Ectodermal cell (in vitro differentiated cells): ENCODE results near the gene TTK.

Source experiments
- H3K27ac ChIP-seq: 2 replicates; pipeline ENCODE4 v1.7.0; 2013; ENCODE audit warnings: mild to moderate bottlenecking, low read depth, low read length; ENCODE audit not compliant: insufficient read depth, poor library complexity, severe bottlenecking
- H3K27me3 ChIP-seq: 2 replicates; pipeline ENCODE4 v1.7.0; 2013; ENCODE audit warnings: mild to moderate bottlenecking, low read length; ENCODE audit not compliant: insufficient read depth, control insufficient read depth, poor library complexity, severe bottlenecking
- H3K36me3 ChIP-seq: one replicate; pipeline ENCODE4 v1.7.0; 2013; ENCODE audit warnings: low read length; ENCODE audit not compliant: control insufficient read depth, insufficient read depth
- H3K4me1 ChIP-seq: one replicate; pipeline ENCODE4 v1.7.0; 2013; ENCODE audit warnings: low read length; ENCODE audit not compliant: control insufficient read depth, insufficient read depth
- H3K4me3 ChIP-seq: 2 replicates; pipeline ENCODE4 v1.7.0; 2013; ENCODE audit warnings: low read depth, low read length, control low read depth; ENCODE audit not compliant: insufficient read depth
- H3K9me3 ChIP-seq: 2 replicates; pipeline ENCODE4 v1.7.0; 2013; ENCODE audit warnings: mild to moderate bottlenecking, low read length, moderate library complexity; ENCODE audit not compliant: control insufficient read depth
- WGBS, 2 experiments: methylation state at CpG; one replicate each; pipeline ENCODE4 v1.1.7; 2013; ENCODE audit warnings: missing lambda C conversion rate in 2 of 2; 5-methylcytosine and 5-hydroxymethylcytosine counted together

TTK gene

GRCh38 chr6:79993012-79993910 is 11.2 kb upstream of the TTK start:
- H3K27ac ChIP-seq = no peak overlapping the region
- no peaks in the 10 kb centered on the region for H3K9me3 ChIP-seq
- no peaks in the 10 kb centered on the region for H3K27me3 ChIP-seq
- H3K36me3 ChIP-seq = no peaks in the 10 kb centered on the region
- WGBS, 2 experiments = 52 to 56% methylated on average over 2 of the region's 2 CpGs
- no peaks in the 10 kb centered on the region for H3K4me1 ChIP-seq
- no peak overlapping the region for H3K4me3 ChIP-seq

DNA sequence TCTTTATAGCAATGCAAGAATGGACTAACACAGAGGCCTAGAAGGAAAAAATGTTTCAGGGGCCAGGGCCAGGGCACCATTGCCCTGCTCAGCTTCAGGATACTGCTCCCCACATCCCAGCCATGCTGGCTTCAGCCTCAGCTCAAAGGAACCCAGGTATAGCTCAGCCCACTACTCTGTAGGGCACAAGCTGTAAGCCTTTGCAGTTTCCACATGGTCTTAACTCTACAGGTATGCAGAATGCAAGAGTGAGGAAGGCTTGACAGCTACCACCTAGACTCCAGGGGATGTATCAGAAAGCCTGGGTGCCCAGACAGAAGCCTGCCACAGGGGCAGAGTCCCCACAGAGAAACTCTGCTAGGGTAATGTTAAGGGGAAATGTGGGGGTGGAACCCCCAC is 10.5 kb upstream of the TTK start:
- no peaks in the 10 kb centered on the region for H3K36me3 ChIP-seq
- H3K4me1 ChIP-seq = no peaks in the 10 kb centered on the region
- no peaks in the 10 kb centered on the region for H3K27me3 ChIP-seq
- no peak overlapping the region for H3K27ac ChIP-seq
- H3K4me3 ChIP-seq = no peak overlapping the region
- H3K9me3 ChIP-seq = no peaks in the 10 kb centered on the region

GRCh38 chr6:79997728-79998127 is 6.7 kb upstream of the TTK start:
- Histone ChIP-seq H3K27ac (no peak overlapping the region), H3K9me3 (no peaks in the 10 kb centered on the region), H3K36me3 (no peaks in the 10 kb centered on the region), H3K4me1 (no peaks in the 10 kb centered on the region), H3K4me3 (no peak overlapping the region), H3K27me3 (no peaks in the 10 kb centered on the region)
- 100% methylated on average over 1 of the region's 1 CpG; no CpG with 5 or more reads in 1 of the 2 experiments for WGBS, 2 experiments

DNA sequence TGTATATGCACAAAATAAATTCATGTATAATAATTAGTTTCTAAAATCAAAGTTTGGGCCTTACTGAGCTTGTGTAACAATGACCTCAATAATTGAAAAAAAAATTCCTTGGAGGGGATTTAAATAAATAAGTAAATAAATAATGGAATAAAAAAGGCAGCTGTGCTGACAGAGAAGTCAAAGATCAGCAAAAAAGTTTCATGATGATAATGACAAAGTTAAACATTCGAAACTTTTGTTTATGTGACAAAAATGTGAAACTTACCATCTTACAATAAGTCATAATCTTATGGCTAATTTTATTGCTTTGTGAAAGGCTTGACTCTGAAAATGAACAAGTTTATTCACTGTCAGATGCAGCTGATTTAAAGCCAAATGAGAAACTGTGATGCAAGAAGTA is 3.1 kb upstream of the TTK start:
- Histone ChIP-seq H3K9me3 (no peaks in the 10 kb centered on the region), H3K27ac (no peak overlapping the region), H3K36me3 (no peaks in the 10 kb centered on the region), H3K27me3 (no peaks in the 10 kb centered on the region), H3K4me1 (peaks cover 4% of the 10 kb centered on the region), H3K4me3 (no peak overlapping the region)
- WGBS, 2 experiments = 77% methylated on average over 1 of the region's 1 CpG; no CpG with 5 or more reads in 1 of the 2 experiments

DNA sequence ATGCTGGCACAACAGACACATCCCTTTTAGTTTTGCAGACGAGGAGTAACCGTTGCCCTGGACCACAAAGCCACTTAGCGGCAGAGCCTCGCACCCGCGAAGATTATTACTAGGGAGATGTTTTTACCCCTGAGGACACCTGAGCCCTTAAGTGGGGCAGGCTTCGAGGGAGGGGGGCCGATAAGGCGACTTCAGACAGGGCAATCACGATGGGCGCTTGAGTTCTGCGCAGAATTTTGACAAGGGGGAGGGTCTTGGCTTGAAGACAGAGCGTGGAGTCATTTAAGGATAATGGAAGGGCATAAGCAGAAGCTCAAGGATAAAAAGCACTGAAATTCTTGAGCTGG is 650 bp upstream of the TTK start:
- no peaks in the 10 kb centered on the region for H3K36me3 ChIP-seq
- WGBS, 2 experiments = 62 to 70% methylated on average over 13 of the region's 13 CpGs
- peak overlapping the region; percentile 85 for H3K4me3 ChIP-seq
- peaks cover 4% of the 10 kb centered on the region for H3K4me1 ChIP-seq
- no peak overlapping the region for H3K27ac ChIP-seq
- no peaks in the 10 kb centered on the region for H3K9me3 ChIP-seq
- H3K27me3 ChIP-seq = no peaks in the 10 kb centered on the region

GRCh38 chr6:80005406-80005805 is 957 bp downstream of the TTK start:
- Histone ChIP-seq H3K9me3 (no peaks in the 10 kb centered on the region), H3K27ac (no peak overlapping the region), H3K4me3 (peak overlapping the region; percentile 85), H3K36me3 (peaks cover 10% of the 10 kb centered on the region), H3K27me3 (no peaks in the 10 kb centered on the region), H3K4me1 (peaks cover 4% of the 10 kb centered on the region)
- 62 to 73% methylated on average over 4 of the region's 6 CpGs for WGBS, 2 experiments

GRCh38 chr6:80006541-80006940 is 2.1 kb downstream of the TTK start:
- no peak overlapping the region for H3K4me3 ChIP-seq

DNA sequence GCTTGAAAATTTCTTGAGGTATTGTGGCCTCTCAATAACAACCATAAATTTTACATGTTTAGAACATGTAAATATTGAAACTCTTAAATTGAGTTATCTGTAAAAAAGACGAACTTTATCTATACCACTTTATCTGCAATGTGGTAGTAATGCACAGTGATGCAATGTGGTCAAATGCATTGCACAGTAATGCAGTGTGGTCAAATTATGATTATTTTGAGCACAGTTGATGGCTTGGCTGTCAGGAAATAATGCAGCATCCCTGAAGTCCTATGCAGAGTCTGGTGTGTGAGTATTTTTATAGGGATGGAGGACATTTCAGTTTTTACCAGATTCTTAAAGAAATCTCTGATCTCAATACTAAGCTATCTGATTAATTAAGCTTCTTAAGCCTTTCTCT is 5.1 kb downstream of the TTK start:
- H3K27me3 ChIP-seq = no peaks in the 10 kb centered on the region
- peaks cover 22% of the 10 kb centered on the region for H3K36me3 ChIP-seq
- H3K9me3 ChIP-seq = no peaks in the 10 kb centered on the region
- 100% methylated on average over 1 of the region's 1 CpG; no CpG with 5 or more reads in 1 of the 2 experiments for WGBS, 2 experiments
- no peaks in the 10 kb centered on the region for H3K4me1 ChIP-seq
- no peak overlapping the region for H3K4me3 ChIP-seq
- H3K27ac ChIP-seq = no peak overlapping the region

More at GRCh38 chr6:80006541-80006940, 2.1 kb downstream of the TTK start:
- Histone ChIP-seq H3K9me3 (no peaks in the 10 kb centered on the region), H3K36me3 (peaks cover 10% of the 10 kb centered on the region), H3K27ac (no peak overlapping the region), H3K4me1 (peaks cover 4% of the 10 kb centered on the region), H3K27me3 (no peaks in the 10 kb centered on the region)
- WGBS, 2 experiments = 100% methylated on average over 1 of the region's 1 CpG; no CpG with 5 or more reads in 1 of the 2 experiments

DNA sequence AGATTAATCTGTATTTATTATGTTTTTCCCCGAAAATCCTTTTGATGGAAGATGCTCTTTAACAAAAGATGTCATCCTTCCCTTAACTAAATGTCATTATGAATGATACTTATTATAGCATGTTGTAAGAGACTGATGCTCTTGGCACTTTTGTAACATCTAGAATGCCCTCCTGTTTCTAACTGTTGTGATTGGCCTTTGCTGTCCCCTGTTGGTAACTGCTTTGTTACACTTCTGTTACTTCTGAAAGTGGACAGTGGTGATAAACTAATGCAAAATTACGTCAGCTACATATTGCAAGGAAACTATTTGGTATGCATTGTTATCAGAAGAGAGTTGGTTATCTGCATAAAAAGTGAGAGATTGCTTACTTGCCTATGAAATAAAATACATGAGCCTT is 5.8 kb downstream of the TTK start:
- Histone ChIP-seq H3K36me3 (peaks cover 30% of the 10 kb centered on the region), H3K27ac (no peak overlapping the region), H3K4me3 (no peak overlapping the region), H3K27me3 (no peaks in the 10 kb centered on the region), H3K9me3 (no peaks in the 10 kb centered on the region), H3K4me1 (no peaks in the 10 kb centered on the region)
- WGBS, 2 experiments = 93 to 97% methylated on average over 1 of the region's 2 CpGs

DNA sequence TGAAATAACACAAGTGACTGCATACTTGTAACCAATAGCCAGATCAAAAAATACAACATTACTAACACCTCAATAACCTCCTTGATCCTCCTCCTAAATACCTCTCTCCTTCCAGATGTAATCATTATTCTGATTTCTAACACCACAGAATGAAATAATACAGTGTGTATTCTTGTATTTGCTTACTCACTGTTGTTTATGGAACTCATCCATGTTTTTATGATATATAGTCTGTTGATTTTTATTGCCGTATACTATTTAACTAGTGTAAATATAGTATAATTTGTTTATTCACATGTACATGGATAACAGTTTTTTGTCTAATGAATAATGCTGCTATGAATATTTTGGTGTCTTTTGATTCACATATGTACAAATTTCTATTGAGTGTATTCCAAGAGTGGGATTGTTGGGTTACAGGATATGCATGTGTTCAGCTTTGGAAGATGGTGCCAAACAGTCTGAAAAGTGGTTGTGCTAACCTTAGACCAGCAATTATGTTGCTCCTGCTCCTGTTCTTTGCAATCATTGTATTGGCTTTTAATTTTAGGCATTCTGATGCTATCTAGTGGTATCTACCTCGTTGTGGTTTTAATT is 11.5 kb downstream of the TTK start:
- Histone ChIP-seq H3K4me3 (no peak overlapping the region), H3K27me3 (no peaks in the 10 kb centered on the region), H3K4me1 (no peaks in the 10 kb centered on the region), H3K9me3 (no peaks in the 10 kb centered on the region), H3K36me3 (peaks cover 37% of the 10 kb centered on the region), H3K27ac (no peak overlapping the region)
- WGBS, 2 experiments = 94 to 100% methylated on average over 1 of the region's 2 CpGs
